ENCODE results near the gene TMPRSS11A. TPM values are rescaled to one million over a fixed set of nuclear protein-coding genes. Genes with fewer than 3 reads are reported as not detected.

Gene TMPRSS11A
- total and polyA plus RNA-seq, 9 donors: not detected

DNA sequence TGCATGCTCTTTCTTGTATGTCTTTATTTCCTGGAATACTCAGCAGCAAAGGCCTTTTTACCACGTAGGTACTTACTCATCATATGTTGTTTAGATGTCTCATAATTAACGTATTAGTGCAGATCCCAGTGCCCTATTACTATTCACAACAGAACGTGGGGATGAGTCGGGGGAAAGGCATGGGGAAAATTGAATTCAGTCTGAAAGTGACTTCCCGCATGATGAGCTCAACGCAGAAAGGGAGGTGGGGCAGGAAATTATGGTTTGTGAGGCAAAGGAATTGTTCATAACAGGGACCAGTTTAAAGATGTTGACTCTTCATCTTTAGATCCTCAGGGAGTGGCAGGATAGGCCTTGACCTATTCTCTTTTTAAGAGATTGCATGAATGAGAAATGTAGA, 77.5 kb downstream of the TMPRSS11A start:
- DNase-seq: no peak
- Histone ChIP-seq H3K36me3 (no peaks in the 10 kb centered on the region), H3K4me1 (ENCODE audit: insufficient read depth) (no peaks in the 10 kb centered on the region), H3K9me3 (no peaks in the 10 kb centered on the region), H3K4me3 (no peak overlapping the region), H3K27me3 (no peaks in the 10 kb centered on the region), H3K27ac (no peak overlapping the region)
- WGBS, 3 donors: 66 to 74% (median 66%) methylated on average over 6 of the region's 6 CpGs
- intact Hi-C loops (cut with DNase I): no loop called here
- TF ChIP-seq, protein P1, sequence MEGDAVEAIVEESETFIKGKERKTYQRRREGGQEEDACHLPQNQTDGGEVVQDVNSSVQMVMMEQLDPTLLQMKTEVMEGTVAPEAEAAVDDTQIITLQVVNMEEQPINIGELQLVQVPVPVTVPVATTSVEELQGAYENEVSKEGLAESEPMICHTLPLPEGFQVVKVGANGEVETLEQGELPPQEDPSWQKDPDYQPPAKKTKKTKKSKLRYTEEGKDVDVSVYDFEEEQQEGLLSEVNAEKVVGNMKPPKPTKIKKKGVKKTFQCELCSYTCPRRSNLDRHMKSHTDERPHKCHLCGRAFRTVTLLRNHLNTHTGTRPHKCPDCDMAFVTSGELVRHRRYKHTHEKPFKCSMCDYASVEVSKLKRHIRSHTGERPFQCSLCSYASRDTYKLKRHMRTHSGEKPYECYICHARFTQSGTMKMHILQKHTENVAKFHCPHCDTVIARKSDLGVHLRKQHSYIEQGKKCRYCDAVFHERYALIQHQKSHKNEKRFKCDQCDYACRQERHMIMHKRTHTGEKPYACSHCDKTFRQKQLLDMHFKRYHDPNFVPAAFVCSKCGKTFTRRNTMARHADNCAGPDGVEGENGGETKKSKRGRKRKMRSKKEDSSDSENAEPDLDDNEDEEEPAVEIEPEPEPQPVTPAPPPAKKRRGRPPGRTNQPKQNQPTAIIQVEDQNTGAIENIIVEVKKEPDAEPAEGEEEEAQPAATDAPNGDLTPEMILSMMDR (IDR thresholded peaks at IDR 0.05): no peak
- no peak for TF ChIP-seq POLR2A (IDR thresholded peaks at IDR 0.05)
- no peak for TF ChIP-seq EP300 (IDR thresholded peaks at IDR 0.05)

DNA sequence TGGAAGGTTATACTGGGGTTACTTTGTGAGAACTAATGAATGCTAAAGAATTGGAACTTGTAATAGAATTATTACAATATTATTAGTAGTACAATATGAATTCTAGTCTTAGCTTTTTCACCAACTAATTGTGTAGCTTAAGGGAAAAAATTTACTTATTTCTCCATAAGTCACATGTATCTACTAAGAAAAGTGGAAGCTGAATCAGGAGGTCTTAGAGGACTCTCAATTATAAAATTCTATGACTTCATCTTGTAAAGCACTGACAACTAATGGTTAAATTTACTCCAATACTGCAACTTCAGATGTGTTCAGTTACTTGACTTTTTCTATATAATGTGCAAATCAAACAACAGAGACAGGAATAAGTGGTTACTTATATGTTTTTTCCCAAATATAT, 78.6 kb downstream of the TMPRSS11A start:
- H3K4me1 ChIP-seq (ENCODE audit: insufficient read depth): no peaks in the 10 kb centered on the region
- H3K27me3 ChIP-seq: no peaks in the 10 kb centered on the region
- no peaks in the 10 kb centered on the region for H3K9me3 ChIP-seq
- no peak overlapping the region for H3K4me3 ChIP-seq
- DNase-seq: no peak
- TF ChIP-seq EP300 (IDR thresholded peaks at IDR 0.05) (no peak), POLR2A (IDR thresholded peaks at IDR 0.05) (no peak)
- TF ChIP-seq, protein P1 (IDR thresholded peaks at IDR 0.05): no peak
- intact Hi-C loops (cut with DNase I): no loop called here
- H3K27ac ChIP-seq: no peak overlapping the region
- H3K36me3 ChIP-seq: no peaks in the 10 kb centered on the region

DNA sequence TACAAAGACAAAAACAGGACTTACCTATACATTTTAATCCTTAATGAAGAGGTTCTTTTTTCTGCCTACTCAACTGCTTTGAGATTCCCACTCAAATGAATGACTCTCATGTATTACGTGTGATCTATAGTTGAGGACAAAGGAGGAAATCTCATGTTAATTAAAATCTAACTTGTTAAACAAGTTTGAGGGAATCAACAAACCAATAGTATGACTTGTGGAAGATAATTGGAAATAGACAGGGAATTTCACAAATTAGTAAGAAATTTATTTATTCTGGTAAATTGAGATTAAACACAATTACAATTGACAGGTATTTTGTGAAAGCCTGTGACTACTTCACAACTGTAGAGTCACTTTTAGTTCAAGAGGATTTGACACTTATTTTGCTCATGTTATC, 79.4 kb downstream of the TMPRSS11A start, which contains the start of gene TMPRSS11D:
TMPRSS11D (minus strand) TSS at position 101 of the 400 bp plus-strand sequence; CDS start at position 32, 69 bp downstream.
- H3K27ac ChIP-seq: no peak within 1 kb of the TSS
- no peak for TF ChIP-seq EP300 (IDR thresholded peaks at IDR 0.05)
- TF ChIP-seq, protein P1 (IDR thresholded peaks at IDR 0.05): no peak
- no peak for TF ChIP-seq POLR2A (IDR thresholded peaks at IDR 0.05)
- DNase-seq: no peak
- WGBS, 3 donors: 89 to 93% (median 92%) methylated on average over 1 of the region's 1 CpG
- H3K9me3 ChIP-seq: no peaks in the 10 kb centered on the region
- H3K4me1 ChIP-seq (ENCODE audit: insufficient read depth): no peaks in the 10 kb centered on the region
- H3K36me3 ChIP-seq: no peaks in the 10 kb centered on the region
- no peak within 1 kb of the TSS for H3K4me3 ChIP-seq
- intact Hi-C loops (cut with DNase I): no loop called here
- H3K27me3 ChIP-seq: no peaks in the 10 kb centered on the region

DNA sequence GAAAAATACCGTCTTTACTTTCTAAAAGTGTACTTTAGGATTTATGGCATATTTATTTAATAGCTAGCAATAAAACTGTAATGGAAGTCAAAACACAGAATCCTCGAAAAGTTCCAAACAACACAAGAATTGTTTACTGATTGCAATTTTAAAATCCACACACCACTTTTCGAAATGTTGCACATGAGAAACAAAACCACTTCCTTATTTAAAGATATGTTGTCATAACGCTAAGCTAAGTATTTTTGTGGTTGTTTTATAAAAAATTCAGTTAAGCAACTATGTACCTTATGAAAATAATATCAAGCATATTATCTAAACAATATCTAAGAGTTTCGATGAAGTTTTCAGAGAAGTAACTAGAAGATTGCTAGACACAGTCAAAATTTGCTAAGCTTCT, 79.8 kb downstream of the TMPRSS11A start:
- TF ChIP-seq POLR2A (IDR thresholded peaks at IDR 0.05) (no peak), EP300 (IDR thresholded peaks at IDR 0.05) (no peak)
- TF ChIP-seq, protein P1 (IDR thresholded peaks at IDR 0.05): no peak
- Histone ChIP-seq H3K4me3 (no peak overlapping the region), H3K9me3 (no peaks in the 10 kb centered on the region), H3K27ac (no peak overlapping the region), H3K4me1 (ENCODE audit: insufficient read depth) (no peaks in the 10 kb centered on the region), H3K36me3 (no peaks in the 10 kb centered on the region), H3K27me3 (no peaks in the 10 kb centered on the region)
- DNase-seq: no peak
- WGBS, 3 donors: 18 to 42% (median 35%) methylated on average over 5 of the region's 5 CpGs
- intact Hi-C loops (cut with DNase I): no loop called here
